Measurements from ENCODE around the gene IL21R. TPM values are rescaled to one million over a fixed set of nuclear protein-coding genes. Genes with fewer than 3 reads are reported as not detected.
A peak's percentile ranks its signal among the peaks of the same experiment; 100 is the strongest.

IL21R gene
- total and polyA plus RNA-seq, 10 of the 15 experiments (the other 5 are each of a cell fraction or from before 2014, with no cell fraction given) = 5.3 to 138 (median 82.5) TPM

DNA sequence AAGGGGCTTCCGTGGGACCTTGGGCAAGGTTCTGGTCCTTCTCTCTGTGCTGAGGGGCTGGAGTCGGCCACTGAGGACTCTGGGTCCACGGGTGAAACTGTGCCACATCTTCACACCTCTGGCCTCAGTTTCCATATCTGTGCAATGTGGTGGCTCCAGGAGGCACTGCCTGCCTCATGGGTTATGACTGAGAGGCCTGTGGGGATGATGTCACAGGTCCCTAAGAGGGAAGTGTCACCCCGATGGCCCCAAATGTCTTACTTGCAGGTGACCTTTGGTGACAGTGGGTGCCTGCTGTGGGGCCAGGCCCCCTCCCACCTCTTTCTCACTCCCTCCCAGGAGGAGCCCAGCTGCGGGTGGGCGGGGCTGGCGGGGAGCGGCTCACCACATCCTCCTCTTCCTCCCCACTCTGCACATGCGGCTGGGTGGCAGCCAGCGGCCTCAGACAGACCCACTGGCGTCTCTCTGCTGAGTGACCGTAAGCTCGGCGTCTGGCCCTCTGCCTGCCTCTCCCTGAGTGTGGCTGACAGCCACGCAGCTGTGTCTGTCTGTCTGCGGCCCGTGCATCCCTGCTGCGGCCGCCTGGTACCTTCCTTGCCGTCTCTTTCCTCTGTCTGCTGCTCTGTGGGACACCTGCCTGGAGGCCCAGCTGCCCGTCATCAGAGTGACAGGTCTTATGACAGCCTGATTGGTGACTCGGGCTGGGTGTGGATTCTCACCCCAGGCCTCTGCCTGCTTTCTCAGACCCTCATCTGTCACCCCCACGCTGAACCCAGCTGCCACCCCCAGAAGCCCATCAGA is at the start of gene IL21R (continued):
- TF ChIP-seq EZH2 (IDR thresholded peaks at IDR 0.05; ENCODE audit: borderline replicate concordance, control insufficient read depth, low read depth, low read length) (no peak), STAT1 (conservative IDR thresholded peaks at IDR 0.05) (0 out of 2 replicates have a peak, but pooled peaks have one; percentile 60), REST (IDR thresholded peaks at IDR 0.05; ENCODE audit: low read depth, low read length) (no peak), CBX5 (IDR thresholded peaks at IDR 0.05; ENCODE audit: low read depth) (no peak), DPF2 (IDR thresholded peaks at IDR 0.05) (peak; percentile 89), SMAD1 (IDR thresholded peaks at IDR 0.05; ENCODE audit: low read depth, partially characterized antibody) (peak; percentile 59), CBX3 (IDR thresholded peaks at IDR 0.05; ENCODE audit: borderline replicate concordance, low read depth) (no peak), YBX1 (IDR thresholded peaks at IDR 0.05) (no peak), SMARCA5 (IDR thresholded peaks at IDR 0.05) (peak; percentile 84), ZNF274 (IDR thresholded peaks at IDR 0.05; ENCODE audit: insufficient read depth, insufficient read length) (no peak), POU2F2 (IDR thresholded peaks at IDR 0.05; ENCODE audit: borderline replicate concordance, low read depth, low read length) (peak; percentile 54), ESRRA (IDR thresholded peaks at IDR 0.05; ENCODE audit: low read length) (no peak), HCFC1 (IDR thresholded peaks at IDR 0.05; ENCODE audit: low read length) (no peak), HSF1 (IDR thresholded peaks at IDR 0.05; ENCODE audit: low read depth, low read length) (no peak), SREBF2 (IDR thresholded peaks at IDR 0.05; ENCODE audit: low read length) (no peak), ELK1 (IDR thresholded peaks at IDR 0.05; ENCODE audit: low read depth, low read length) (no peak), ZBED1 (IDR thresholded peaks at IDR 0.05; ENCODE audit: borderline replicate concordance) (peak; percentile 19; the same call in 1 of the 2 replicates), IKZF2 (IDR thresholded peaks at IDR 0.05) (peak; percentile 79 to 81; a peak in 3 of 4 replicates), NFIC (IDR thresholded peaks at IDR 0.05; ENCODE audit: low read depth, low read length) (no peak), SUZ12 (IDR thresholded peaks at IDR 0.05; ENCODE audit: unreplicated experiment) (no peak), NBN (IDR thresholded peaks at IDR 0.05) (peak; percentile 97; the same call in 1 of the 2 replicates), ZZZ3 (IDR thresholded peaks at IDR 0.05; ENCODE audit: control insufficient read depth, insufficient read length, low read depth) (no peak)
- TF ChIP-seq, protein P1, sequence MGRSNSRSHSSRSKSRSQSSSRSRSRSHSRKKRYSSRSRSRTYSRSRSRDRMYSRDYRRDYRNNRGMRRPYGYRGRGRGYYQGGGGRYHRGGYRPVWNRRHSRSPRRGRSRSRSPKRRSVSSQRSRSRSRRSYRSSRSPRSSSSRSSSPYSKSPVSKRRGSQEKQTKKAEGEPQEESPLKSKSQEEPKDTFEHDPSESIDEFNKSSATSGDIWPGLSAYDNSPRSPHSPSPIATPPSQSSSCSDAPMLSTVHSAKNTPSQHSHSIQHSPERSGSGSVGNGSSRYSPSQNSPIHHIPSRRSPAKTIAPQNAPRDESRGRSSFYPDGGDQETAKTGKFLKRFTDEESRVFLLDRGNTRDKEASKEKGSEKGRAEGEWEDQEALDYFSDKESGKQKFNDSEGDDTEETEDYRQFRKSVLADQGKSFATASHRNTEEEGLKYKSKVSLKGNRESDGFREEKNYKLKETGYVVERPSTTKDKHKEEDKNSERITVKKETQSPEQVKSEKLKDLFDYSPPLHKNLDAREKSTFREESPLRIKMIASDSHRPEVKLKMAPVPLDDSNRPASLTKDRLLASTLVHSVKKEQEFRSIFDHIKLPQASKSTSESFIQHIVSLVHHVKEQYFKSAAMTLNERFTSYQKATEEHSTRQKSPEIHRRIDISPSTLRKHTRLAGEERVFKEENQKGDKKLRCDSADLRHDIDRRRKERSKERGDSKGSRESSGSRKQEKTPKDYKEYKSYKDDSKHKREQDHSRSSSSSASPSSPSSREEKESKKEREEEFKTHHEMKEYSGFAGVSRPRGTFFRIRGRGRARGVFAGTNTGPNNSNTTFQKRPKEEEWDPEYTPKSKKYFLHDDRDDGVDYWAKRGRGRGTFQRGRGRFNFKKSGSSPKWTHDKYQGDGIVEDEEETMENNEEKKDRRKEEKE (IDR thresholded peaks at IDR 0.05) = no peak
